Neuronal stem cell (in vitro differentiated cells): ENCODE measurements around the gene MTHFSD.
A peak's percentile ranks its signal among the peaks of the same experiment; 100 is the strongest.

ENCODE experiments used
- DNase-seq: peaks from one replicate; pipeline ENCODE4 v3.0.0-alpha.2; 2013; ENCODE audit warnings: low spot score
- H2AFZ ChIP-seq: one replicate; pipeline ENCODE4 v1.6.1; 2013; ENCODE audit warnings: mild to moderate bottlenecking, low read length, inconsistent platforms
- H2AK5ac ChIP-seq: 2 replicates; pipeline ENCODE4 v1.6.1; 2013; ENCODE audit warnings: low read depth, mild to moderate bottlenecking, inconsistent platforms, low read length, moderate library complexity, mixed read lengths
- H2BK120ac ChIP-seq: 2 replicates; pipeline ENCODE4 v1.6.1; 2013; ENCODE audit warnings: low read depth, mild to moderate bottlenecking, inconsistent platforms, low read length, moderate library complexity, mixed read lengths
- H2BK12ac ChIP-seq: one replicate; pipeline ENCODE4 v1.6.1; 2013; ENCODE audit warnings: low read length, inconsistent platforms
- H2BK15ac ChIP-seq: 2 replicates; pipeline ENCODE4 v1.6.1; 2013; ENCODE audit warnings: mild to moderate bottlenecking, low read length, inconsistent platforms, mixed read lengths
- H2BK5ac ChIP-seq: one replicate; pipeline ENCODE4 v1.6.1; 2013; ENCODE audit warnings: inconsistent platforms, mild to moderate bottlenecking, low read length, moderate library complexity
- H3K14ac ChIP-seq: one replicate; pipeline ENCODE4 v1.6.1; 2013; ENCODE audit warnings: low read length, inconsistent platforms
- H3K18ac ChIP-seq: 2 replicates; pipeline ENCODE4 v1.6.1; 2013; ENCODE audit warnings: low read length, inconsistent platforms
- H3K23ac ChIP-seq: 2 replicates; pipeline ENCODE4 v1.6.1; 2013; ENCODE audit warnings: low read depth, mild to moderate bottlenecking, mixed read lengths, low read length, inconsistent platforms; ENCODE audit not compliant: poor library complexity
- H3K27ac ChIP-seq: replicated peaks from 3 replicates; pipeline ENCODE4 v1.5.1; 2013; ENCODE audit warnings: low read length, inconsistent platforms
- H3K27me3 ChIP-seq, 3 experiments: 2 replicates each; pipeline ENCODE4 v1.6.1; 2013; ENCODE audit warnings: low read length in 3 of 3, mild to moderate bottlenecking in 2 of 3, inconsistent platforms in 1 of 3, low read depth in 1 of 3, mixed read lengths in 1 of 3, moderate library complexity in 1 of 3; ENCODE audit not compliant: control insufficient read depth in 3 of 3, insufficient read depth in 3 of 3
- H3K36me3 ChIP-seq, 2 donors: replicated peaks in 1 of 2; 2 replicates each; pipeline ENCODE4 v1.6.1; 2013; ENCODE audit warnings: low read length in 2 of 2; ENCODE audit not compliant: control insufficient read depth in 2 of 2, insufficient read depth in 2 of 2
- H3K4ac ChIP-seq: 2 replicates; pipeline ENCODE4 v1.6.1; 2013; ENCODE audit warnings: inconsistent platforms, mild to moderate bottlenecking, low read length, moderate library complexity
- H3K4me1 ChIP-seq, 2 donors: 1 replicate in 1 of 2; 2 replicates in 1 of 2; pipeline ENCODE4 v1.6.1; 2013; ENCODE audit warnings: low read length in 2 of 2, low read depth in 1 of 2; ENCODE audit not compliant: control insufficient read depth in 2 of 2, insufficient read depth in 1 of 2
- H3K4me2 ChIP-seq: one replicate; pipeline ENCODE4 v1.6.1; 2013; ENCODE audit warnings: mild to moderate bottlenecking, low read length, inconsistent platforms; ENCODE audit not compliant: insufficient read depth, poor library complexity, severe bottlenecking
- H3K4me3 ChIP-seq, 2 donors: 2 replicates each; pipeline ENCODE4 v1.5.1; 2013; ENCODE audit warnings: low read length in 2 of 2, mild to moderate bottlenecking in 2 of 2, inconsistent platforms in 1 of 2, moderate library complexity in 1 of 2
- H3K79me1 ChIP-seq: one replicate; pipeline ENCODE4 v1.6.1; 2013; ENCODE audit warnings: low read depth, mild to moderate bottlenecking, inconsistent platforms, low read length, moderate library complexity
- H3K9ac ChIP-seq: one replicate; pipeline ENCODE4 v1.6.1; 2013; ENCODE audit warnings: mild to moderate bottlenecking, low read depth, low read length, inconsistent platforms; ENCODE audit not compliant: poor library complexity
- H3K9me3 ChIP-seq, 2 donors: replicated peaks in 1 of 2; 2 replicates each; pipeline versions ENCODE3 to v1.6.1; 2013; ENCODE audit warnings: low read length in 2 of 2, mild to moderate bottlenecking in 2 of 2, inconsistent platforms in 1 of 2, low read depth in 1 of 2, mixed read lengths in 1 of 2, moderate library complexity in 1 of 2; ENCODE audit not compliant: control insufficient read depth in 2 of 2, insufficient read depth in 1 of 2
- H4K8ac ChIP-seq: one replicate; pipeline ENCODE4 v1.6.1; 2013; ENCODE audit warnings: low read depth, mild to moderate bottlenecking, inconsistent platforms, low read length, moderate library complexity
- H4K91ac ChIP-seq: one replicate; pipeline ENCODE4 v1.6.1; 2013; ENCODE audit warnings: low read length, low read depth, mild to moderate bottlenecking, inconsistent platforms; ENCODE audit not compliant: poor library complexity
- WGBS, 2 donors: extraction: QIAGEN DNeasy Blood & Tissue Kit; methylation state at CpG; one replicate each; pipeline ENCODE4 v1.1.7; 2013; ENCODE audit warnings: missing lambda C conversion rate in 2 of 2, mixed read lengths in 1 of 2; ENCODE audit not compliant: insufficient read length in 2 of 2, insufficient replicate concordance in 1 of 2; ENCODE audit errors: extremely low coverage in 2 of 2; 5-methylcytosine and 5-hydroxymethylcytosine counted together

MTHFSD gene

GRCh38 chr16:86498671-86499439, 56.2 kb downstream of the MTHFSD start:
- Histone ChIP-seq H2BK5ac (no peak overlapping the region), H3K4me3 (no peak overlapping the region), H2BK12ac (no peak overlapping the region), H2AFZ (peak overlapping the region; percentile 53), H3K4me2 (no peak overlapping the region), H3K27me3 (peaks cover 81 to 98% (median 97%) of the 10 kb centered on the region in 3 experiments), H3K18ac (peak overlapping the region; percentile 88), H3K14ac (no peak overlapping the region), H4K91ac (no peak overlapping the region), H3K9ac (no peak overlapping the region), H3K4me1 (no peaks in the 10 kb centered on the region), H3K79me1 (no peaks in the 10 kb centered on the region), H3K9me3 (peaks cover 0 to 9% of the 10 kb centered on the region in 2 donors), H3K36me3 (no peaks in the 10 kb centered on the region), H3K4ac (no peak overlapping the region), H3K27ac (no peak overlapping the region), H2BK120ac (no peak overlapping the region), H2AK5ac (peak overlapping the region; percentile 69), H3K23ac (peak overlapping the region; percentile 70), H4K8ac (no peak overlapping the region), H2BK15ac (peak overlapping the region; percentile 16)
- no peak for DNase-seq
- WGBS, 2 donors = no CpG with 5 or more reads among the region's 61 CpGs

GRCh38 chr16:86498155-86498670, 56.8 kb downstream of the MTHFSD start:
- H2AFZ ChIP-seq = no peak overlapping the region
- H3K36me3 ChIP-seq = no peaks in the 10 kb centered on the region
- peaks cover 0 to 9% of the 10 kb centered on the region in 2 donors for H3K9me3 ChIP-seq
- peak overlapping the region in 1 of 2 donors; percentile 18 for H3K4me3 ChIP-seq
- no peak overlapping the region for H3K4me2 ChIP-seq
- no peak overlapping the region for H2BK12ac ChIP-seq
- H3K9ac ChIP-seq = no peak overlapping the region
- H3K4ac ChIP-seq = no peak overlapping the region
- H3K23ac ChIP-seq = peak overlapping the region; percentile 47
- no peak overlapping the region for H3K27ac ChIP-seq
- no peak overlapping the region for H2BK120ac ChIP-seq
- peak overlapping the region; percentile 16 for H2BK15ac ChIP-seq
- peaks cover 80 to 98% (median 97%) of the 10 kb centered on the region in 3 experiments for H3K27me3 ChIP-seq
- no peak for DNase-seq
- H3K18ac ChIP-seq = peak overlapping the region; percentile 88
- H3K4me1 ChIP-seq = no peaks in the 10 kb centered on the region
- no peak overlapping the region for H3K14ac ChIP-seq
- H2AK5ac ChIP-seq = peak overlapping the region; percentile 69
- H3K79me1 ChIP-seq = no peaks in the 10 kb centered on the region
- no peak overlapping the region for H4K91ac ChIP-seq
- WGBS, 2 donors = no CpG with 5 or more reads among the region's 29 CpGs
- H4K8ac ChIP-seq = no peak overlapping the region
- H2BK5ac ChIP-seq = no peak overlapping the region

DNA sequence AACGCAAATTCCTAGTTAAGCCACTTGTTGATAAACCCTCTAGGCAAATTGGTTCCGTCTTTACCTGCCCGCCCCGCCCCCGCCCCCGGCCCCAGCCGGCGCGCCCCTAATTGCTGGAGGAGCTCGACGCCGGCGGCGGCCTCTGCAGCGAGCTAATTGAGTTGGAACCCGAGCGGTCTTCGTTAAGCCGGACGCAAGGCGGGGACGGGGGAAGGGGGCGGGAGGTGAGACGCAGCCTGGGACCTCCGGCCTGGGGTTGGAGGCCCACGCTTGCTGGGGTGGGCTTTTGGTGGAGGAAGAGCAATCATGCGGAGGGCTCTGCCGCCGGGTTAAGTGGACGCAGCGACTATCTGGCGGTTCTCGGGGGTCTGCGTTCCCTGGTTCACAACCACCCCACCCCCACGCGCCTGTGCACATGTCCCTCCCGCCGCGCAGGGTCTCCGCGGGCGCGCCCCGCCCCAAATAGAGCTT, 57.4 kb downstream of the MTHFSD start:
- no peak overlapping the region for H3K18ac ChIP-seq
- no peaks in the 10 kb centered on the region for H3K79me1 ChIP-seq
- H4K8ac ChIP-seq = no peak overlapping the region
- H3K4ac ChIP-seq = no peak overlapping the region
- H2AFZ ChIP-seq = no peak overlapping the region
- no peaks in the 10 kb centered on the region for H3K4me1 ChIP-seq
- no peak overlapping the region for H2BK120ac ChIP-seq
- no peak overlapping the region for H2BK12ac ChIP-seq
- H3K27me3 ChIP-seq = peaks cover 78 to 98% (median 97%) of the 10 kb centered on the region in 3 experiments
- no peak overlapping the region for H2AK5ac ChIP-seq
- WGBS, 2 donors = no CpG with 5 or more reads among the region's 44 CpGs
- no peak overlapping the region for H2BK15ac ChIP-seq
- no peak overlapping the region for H3K14ac ChIP-seq
- H3K9me3 ChIP-seq = peaks cover 0 to 9% of the 10 kb centered on the region in 2 donors
- no peak overlapping the region for H3K27ac ChIP-seq
- H2BK5ac ChIP-seq = no peak overlapping the region
- H3K36me3 ChIP-seq = no peaks in the 10 kb centered on the region
- no peak for DNase-seq
- no peak overlapping the region for H3K9ac ChIP-seq
- H3K4me2 ChIP-seq = peak overlapping the region; percentile 32
- no peak overlapping the region for H3K23ac ChIP-seq
- H4K91ac ChIP-seq = no peak overlapping the region
- H3K4me3 ChIP-seq = no peak overlapping the region

DNA sequence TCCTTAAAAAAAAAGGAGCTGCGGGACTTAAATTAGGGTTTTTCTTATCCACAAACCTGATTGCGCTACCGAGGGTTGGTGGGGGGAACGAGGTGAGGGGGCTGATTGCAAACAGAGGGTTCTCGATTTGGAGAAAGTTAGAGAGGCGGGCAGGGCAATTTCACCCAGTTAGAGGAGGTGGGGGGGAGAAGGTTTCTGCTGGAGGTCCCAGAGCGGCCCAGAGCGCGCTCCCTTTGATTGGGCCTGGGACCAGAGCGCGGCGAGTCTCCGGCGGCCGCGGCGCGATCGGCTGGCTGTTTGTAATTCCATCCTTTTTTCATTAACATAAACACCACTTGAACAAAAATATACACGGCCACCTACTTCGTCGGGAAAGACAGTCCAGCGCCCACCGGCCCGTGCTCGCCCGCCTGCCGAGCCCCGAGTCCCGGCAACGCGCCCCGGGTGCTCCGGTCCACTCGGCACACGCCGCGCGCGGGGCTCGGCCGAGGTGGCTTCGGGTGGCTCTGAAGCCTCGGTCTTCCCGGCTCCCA, 58.0 kb downstream of the MTHFSD start:
- Histone ChIP-seq H3K4me1 (no peaks in the 10 kb centered on the region), H2BK5ac (no peak overlapping the region), H4K91ac (no peak overlapping the region), H4K8ac (no peak overlapping the region), H2AFZ (no peak overlapping the region), H3K4ac (no peak overlapping the region), H3K27me3 (peaks cover 74 to 98% (median 97%) of the 10 kb centered on the region in 3 experiments), H2BK120ac (no peak overlapping the region), H3K79me1 (no peaks in the 10 kb centered on the region), H2BK15ac (no peak overlapping the region), H3K36me3 (no peaks in the 10 kb centered on the region), H3K4me3 (no peak overlapping the region), H3K23ac (no peak overlapping the region), H2BK12ac (no peak overlapping the region), H3K18ac (peak overlapping the region; percentile 22), H3K14ac (no peak overlapping the region), H3K9ac (no peak overlapping the region), H2AK5ac (no peak overlapping the region), H3K9me3 (peaks cover 0 to 8% of the 10 kb centered on the region in 2 donors), H3K27ac (no peak overlapping the region), H3K4me2 (peak overlapping the region; percentile 32)
- no CpG with 5 or more reads among the region's 45 CpGs for WGBS, 2 donors
- DNase-seq = no peak
